Liver (tissue), 3 donors: ENCODE results near the gene ZNF423.

Experiments used
- ATF3 ChIP-seq: IDR thresholded peaks from 2 replicates; pipeline ENCODE4 v1.6.1; 2016; ENCODE audit warnings: antibody characterized with exemption
- CTCF ChIP-seq: fragments of 150-350 bp; IDR thresholded peaks from 2 replicates; pipeline ENCODE4 v1.5.1; 2017; ENCODE audit warnings: improper control_type of control experiment, low read depth, low read length; ENCODE audit not compliant: missing input control
- FOXA1 ChIP-seq: IDR thresholded peaks from 2 replicates; pipeline ENCODE4 v1.6.1; 2016; ENCODE audit warnings: antibody characterized with exemption
- REST ChIP-seq: IDR thresholded peaks from 2 replicates; pipeline ENCODE4 v1.6.1; 2016; ENCODE audit warnings: antibody characterized with exemption, mild to moderate bottlenecking
- donor health status: healthy.
- donor health status: healthy.

GRCh38 chr16:49585143-49585832 is 270.6 kb downstream of the ZNF423 start:
- TF ChIP-seq REST (no peak), ATF3 (no peak), CTCF (no peak), FOXA1 (no peak)
